HG02623 (cell line): ENCODE measurements around the gene LYL1.
A peak's percentile ranks its signal among the peaks of the same experiment; 100 is the strongest.

Experiments used
- ATAC-seq: cut with Tn5 transposase; IDR thresholded peaks from one replicate; pipeline ENCODE4 v1.9.1; 2021; ENCODE audit warnings: moderate library complexity; ENCODE audit not compliant: unreplicated experiment

Gene LYL1

GRCh38 chr19:13130886-13131490 is 28.3 kb upstream of the LYL1 start:
- ATAC-seq: no peak

- no peak for ATAC-seq
These were observed 26.7 kb upstream of the LYL1 start for GRCh38 chr19:13129384-13129783.

- no peak for ATAC-seq
These were observed 25.9 kb upstream of the LYL1 start for GRCh38 chr19:13128583-13128982.

GRCh38 chr19:13127811-13128575 is 25.3 kb upstream of the LYL1 start:
- no peak for ATAC-seq

- no peak for ATAC-seq
These were observed 24.4 kb upstream of the LYL1 start for GRCh38 chr19:13127051-13127450.

GRCh38 chr19:13122980-13123957 is 20.6 kb upstream of the LYL1 start:
- no peak for ATAC-seq

GRCh38 chr19:13122275-13122878 is 19.7 kb upstream of the LYL1 start:
- ATAC-seq: no peak

GRCh38 chr19:13121551-13122274 is 19.1 kb upstream of the LYL1 start:
- ATAC-seq: no peak

GRCh38 chr19:13120817-13121216 is 18.2 kb upstream of the LYL1 start:
- no peak for ATAC-seq

- no peak for ATAC-seq
These were observed 17.4 kb upstream of the LYL1 start for GRCh38 chr19:13120031-13120430.

- ATAC-seq: no peak
These were observed 17.0 kb upstream of the LYL1 start for GRCh38 chr19:13119627-13120026.

- ATAC-seq: peak; percentile 5
These were observed 16.0 kb upstream of the LYL1 start for GRCh38 chr19:13118424-13119193.

GRCh38 chr19:13117772-13118423 is 15.2 kb upstream of the LYL1 start, which contains the start of gene NACC1:
TSS of gene NACC1 (plus strand) at chr19:13118264. CDS start at chr19:13135208, 16,944 bp downstream.
- ATAC-seq: peak; percentile 49

GRCh38 chr19:13117176-13117771 is 14.6 kb upstream of the LYL1 start:
- no peak for ATAC-seq

- peak; percentile 46 for ATAC-seq
These were observed 13.9 kb upstream of the LYL1 start, which contains the start of gene TRMT1 for GRCh38 chr19:13116282-13117175. TSS of gene TRMT1 (minus strand) at chr19:13116740. CDS start at chr19:13116399, 341 bp downstream.

- no peak for ATAC-seq
These were observed 13.3 kb upstream of the LYL1 start for GRCh38 chr19:13115936-13116281.

- no peak for ATAC-seq
These were observed 9.9 kb upstream of the LYL1 start for GRCh38 chr19:13112555-13112954.
